ENCODE measurements around the gene NEO1. TPM values are rescaled to one million over a fixed set of nuclear protein-coding genes. Genes with fewer than 3 reads are reported as not detected.

NEO1 gene
- total and polyA plus RNA-seq, 9 of the 15 experiments (the other 6 are each of a cell fraction or from before 2014, with no cell fraction given), result 0.08 to 1.7 (median 0.48) TPM

GRCh38 chr15:73254598-73254997, 202.3 kb downstream of the NEO1 start:
- WGBS (ENCODE audit: insufficient coverage, low coverage, missing lambda C conversion rate), result 0% methylated on average over 6 of the region's 6 CpGs
- ChIA-PET CTCF (ENCODE audit: low intra/inter-chr PET ratio) (no interaction called here), POLR2A (interaction anchor here (0.7 kb wide), 1 partner anchor 484 kb away, joined by 3 read pairs; no protein-coding TSS in a partner anchor)
- no peaks in the 10 kb centered on the region for H3K4me1 ChIP-seq (replicated peaks in 1 of 2; ENCODE audit: control insufficient read depth in 2 of 2, insufficient read depth in 2 of 2, low read length in 2 of 2)
- no peaks in the 10 kb centered on the region for H3K79me2 ChIP-seq (ENCODE audit: control insufficient read depth, insufficient read depth, low read length)
- no peak for DNase-seq (ENCODE audit: extremely low read depth in 1 of 4, low spot score in 3 of 4)
- H2AFZ ChIP-seq (ENCODE audit: low read depth, low read length), result no peak overlapping the region
- in situ Hi-C loops (cut with MboI) (loop anchor here (25.0 kb wide), 1 partner anchor 942 kb away; the partner anchor contains the start of gene CELF6), intact Hi-C loops (cut with micrococcal nuclease) (no loop called here)
- no peak overlapping the region for H3K9ac ChIP-seq (ENCODE audit: insufficient read depth in 1 of 2, low read depth in 2 of 2, low read length in 2 of 2)
- H3K9me3 ChIP-seq (replicated peaks; ENCODE audit: control insufficient read depth, insufficient read depth, low read depth, low read length), result no peaks in the 10 kb centered on the region
- no peak overlapping the region for H3K4me3 ChIP-seq
- no peak for ATAC-seq
- H3K4me2 ChIP-seq (ENCODE audit: insufficient read depth, low read length), result no peak overlapping the region
- no peak for FAIRE-seq
- no peaks in the 10 kb centered on the region for H3K36me3 ChIP-seq (ENCODE audit: control insufficient read depth, insufficient read depth, low read length)
- H3K9me1 ChIP-seq (ENCODE audit: control insufficient read depth, insufficient read depth, low read length), result no peaks in the 10 kb centered on the region
- H3K27ac ChIP-seq (ENCODE audit: extremely low read depth, low read depth, low read length), result no peak overlapping the region
- no peaks in the 10 kb centered on the region for H4K20me1 ChIP-seq (replicated peaks; ENCODE audit: control insufficient read depth, insufficient read depth, low read length)
- BruUV-seq (replicated peaks), result no TSS peak
- H3K27me3 ChIP-seq (ENCODE audit: control insufficient read depth in 2 of 2, insufficient read depth in 2 of 2, low read length in 2 of 2), result peaks cover 0 to 4% of the 10 kb centered on the region in 2 experiments; a peak in 1 of 5 replicates
- TF ChIP-seq LEF1 (IDR thresholded peaks at IDR 0.05), result no peak
- no peak for TF ChIP-seq ELK1 (CRISPR knock-in tag; IDR thresholded peaks at IDR 0.05)
- no peak for TF ChIP-seq BHLHE40 (IDR thresholded peaks at IDR 0.05; ENCODE audit: low read length)
- no peak for TF ChIP-seq WHSC1 (IDR thresholded peaks at IDR 0.05; ENCODE audit: low read length)
- TF ChIP-seq ZKSCAN8 (CRISPR knock-in tag; IDR thresholded peaks at IDR 0.05), result no peak
- TF ChIP-seq HMGXB4 (CRISPR knock-in tag; IDR thresholded peaks at IDR 0.05), result no peak
- no peak for TF ChIP-seq ZNF57 (CRISPR knock-in tag; IDR thresholded peaks at IDR 0.05)
- no peak for TF ChIP-seq ZNF778 (CRISPR knock-in tag; IDR thresholded peaks at IDR 0.05)
- no peak for TF ChIP-seq ZNF398 (CRISPR knock-in tag; IDR thresholded peaks at IDR 0.05)
- no peak for TF ChIP-seq TAF9B (IDR thresholded peaks at IDR 0.05; ENCODE audit: partially characterized antibody)
- no peak for TF ChIP-seq ZNF512 (tag; IDR thresholded peaks at IDR 0.05)
- TF ChIP-seq ZBTB34 (CRISPR knock-in tag; IDR thresholded peaks at IDR 0.05), result no peak
- no peak for TF ChIP-seq SMARCE1 (IDR thresholded peaks at IDR 0.05)
- no peak for TF ChIP-seq ZNF146 (CRISPR knock-in tag; IDR thresholded peaks at IDR 0.05; ENCODE audit: unreplicated experiment)
- TF ChIP-seq ZBTB8A (IDR thresholded peaks at IDR 0.05; ENCODE audit: partially characterized antibody), result no peak
- TF ChIP-seq ZNF12 (CRISPR knock-in tag; IDR thresholded peaks at IDR 0.05), result no peak
- TF ChIP-seq SMAD1 (IDR thresholded peaks at IDR 0.05; ENCODE audit: low read depth, low read length, partially characterized antibody), result no peak
